Measurements from ENCODE around the gene SORCS2. TPM values are rescaled to one million over a fixed set of nuclear protein-coding genes. Genes with fewer than 3 reads are reported as not detected.

Gene SORCS2
- total and polyA plus RNA-seq, 2 donors (not counting 1 experiment from before 2014, with no cell fraction given), result not detected

- Histone ChIP-seq H3K4me1 (ENCODE audit: control insufficient read depth in 2 of 2, insufficient read depth in 2 of 2, low read length in 2 of 2) (no peaks in the 10 kb centered on the region), H3K9ac (ENCODE audit: low read length) (no peak overlapping the region), H3K4me2 (replicated peaks; ENCODE audit: low read depth, low read length, poor library complexity, severe bottlenecking) (no peak overlapping the region), H3K79me2 (ENCODE audit: control insufficient read depth, insufficient read depth, low read length) (no peaks in the 10 kb centered on the region), H2AFZ (ENCODE audit: insufficient read depth, low read depth, low read length, poor library complexity, severe bottlenecking) (no peak overlapping the region), H3K9me3 (ENCODE audit: control extremely low read depth in 1 of 3, control insufficient read depth in 2 of 3, insufficient read depth in 1 of 3, low read length in 2 of 3) (peaks cover 0 to 16% (median 2%) of the 10 kb centered on the region in 3 donors), H3K27ac (ENCODE audit: low read length in 2 of 2) (no peak overlapping the region), H3K36me3 (replicated peaks in 1 of 2; ENCODE audit: control extremely low read depth in 1 of 2, control insufficient read depth in 1 of 2, extremely low read depth in 1 of 2, insufficient read depth in 2 of 2, low read length in 1 of 2) (no peaks in the 10 kb centered on the region), H3K4me3 (ENCODE audit: control extremely low read depth in 1 of 5, extremely low read depth in 1 of 5, insufficient read depth in 1 of 5, low read depth in 2 of 5, low read length in 4 of 5) (no peak overlapping the region), H4K20me1 (ENCODE audit: control insufficient read depth, insufficient read depth, low read length, poor library complexity, severe bottlenecking) (no peaks in the 10 kb centered on the region), H3K27me3 (replicated peaks in 1 of 4; ENCODE audit: control extremely low read depth in 1 of 4, control insufficient read depth in 3 of 4, insufficient read depth in 4 of 4, low read length in 3 of 4) (peaks cover 0 to 3% (median 0%) of the 10 kb centered on the region in 4 experiments)
- DNase-seq, result no peak
- no peaks in the 10 kb centered on the region for H3K4me1 Mint-ChIP-seq
- ATAC-seq (ENCODE audit: low read depth), result no peak
- H3K27ac Mint-ChIP-seq, result no peak overlapping the region
- H3K9me3 Mint-ChIP-seq (ENCODE audit: insufficient read depth), result no peaks in the 10 kb centered on the region
- POLR2A ChIA-PET, result no interaction called here
- intact Hi-C loops (cut with micrococcal nuclease), result no loop called here
- 89% methylated on average over 16 of the region's 16 CpGs for WGBS (ENCODE audit: insufficient coverage)
- H3K4me3 Mint-ChIP-seq, result no peak overlapping the region
- CTCF ChIA-PET, result no interaction called here
- no peaks in the 10 kb centered on the region for H3K27me3 Mint-ChIP-seq
- TF ChIP-seq EZH2 (IDR thresholded peaks at IDR 0.05; ENCODE audit: borderline replicate concordance, insufficient read depth, low read depth, low read length, poor library complexity, severe bottlenecking), result no peak
- no peak for TF ChIP-seq CTCF (IDR thresholded peaks at IDR 0.05)
Observed at GRCh38 chr4:7244331-7244665, 52.0 kb downstream of the SORCS2 start.

- peaks cover 0 to 18% (median 2%) of the 10 kb centered on the region in 3 donors for H3K9me3 ChIP-seq (ENCODE audit: control extremely low read depth in 1 of 3, control insufficient read depth in 2 of 3, insufficient read depth in 1 of 3, low read length in 2 of 3)
- no peak overlapping the region for H3K9ac ChIP-seq (ENCODE audit: low read length)
- H3K27ac ChIP-seq (ENCODE audit: low read length in 2 of 2), result no peak overlapping the region
- Mint-ChIP-seq H3K4me3 (no peak overlapping the region), H3K27me3 (no peaks in the 10 kb centered on the region), H3K27ac (no peak overlapping the region), H3K9me3 (ENCODE audit: insufficient read depth) (no peaks in the 10 kb centered on the region), H3K4me1 (no peaks in the 10 kb centered on the region)
- no peak overlapping the region for H3K4me3 ChIP-seq (ENCODE audit: control extremely low read depth in 1 of 5, extremely low read depth in 1 of 5, insufficient read depth in 1 of 5, low read depth in 2 of 5, low read length in 4 of 5)
- H3K27me3 ChIP-seq (replicated peaks in 1 of 4; ENCODE audit: control extremely low read depth in 1 of 4, control insufficient read depth in 3 of 4, insufficient read depth in 4 of 4, low read length in 3 of 4), result peaks cover 0 to 3% (median 0%) of the 10 kb centered on the region in 4 experiments
- ATAC-seq (ENCODE audit: low read depth), result no peak
- TF ChIP-seq EZH2 (IDR thresholded peaks at IDR 0.05; ENCODE audit: borderline replicate concordance, insufficient read depth, low read depth, low read length, poor library complexity, severe bottlenecking) (no peak), CTCF (IDR thresholded peaks at IDR 0.05) (no peak)
- no peak for DNase-seq
- H3K79me2 ChIP-seq (ENCODE audit: control insufficient read depth, insufficient read depth, low read length), result no peaks in the 10 kb centered on the region
- H3K4me1 ChIP-seq (ENCODE audit: control insufficient read depth in 2 of 2, insufficient read depth in 2 of 2, low read length in 2 of 2), result no peaks in the 10 kb centered on the region
- H2AFZ ChIP-seq (ENCODE audit: insufficient read depth, low read depth, low read length, poor library complexity, severe bottlenecking), result no peak overlapping the region
- no peaks in the 10 kb centered on the region for H4K20me1 ChIP-seq (ENCODE audit: control insufficient read depth, insufficient read depth, low read length, poor library complexity, severe bottlenecking)
- H3K4me2 ChIP-seq (replicated peaks; ENCODE audit: low read depth, low read length, poor library complexity, severe bottlenecking), result no peak overlapping the region
- no peaks in the 10 kb centered on the region for H3K36me3 ChIP-seq (replicated peaks in 1 of 2; ENCODE audit: control extremely low read depth in 1 of 2, control insufficient read depth in 1 of 2, extremely low read depth in 1 of 2, insufficient read depth in 2 of 2, low read length in 1 of 2)
- intact Hi-C loops (cut with micrococcal nuclease), result no loop called here
- CTCF ChIA-PET, result no interaction called here
- 89% methylated on average over 12 of the region's 12 CpGs for whole genome bisulfite sequencing (ENCODE audit: insufficient coverage)
- POLR2A ChIA-PET, result no interaction called here
Observed at GRCh38 chr4:7244751-7245320, 52.5 kb downstream of the SORCS2 start.
